ENCODE measurements around the gene POLE.

DNA sequence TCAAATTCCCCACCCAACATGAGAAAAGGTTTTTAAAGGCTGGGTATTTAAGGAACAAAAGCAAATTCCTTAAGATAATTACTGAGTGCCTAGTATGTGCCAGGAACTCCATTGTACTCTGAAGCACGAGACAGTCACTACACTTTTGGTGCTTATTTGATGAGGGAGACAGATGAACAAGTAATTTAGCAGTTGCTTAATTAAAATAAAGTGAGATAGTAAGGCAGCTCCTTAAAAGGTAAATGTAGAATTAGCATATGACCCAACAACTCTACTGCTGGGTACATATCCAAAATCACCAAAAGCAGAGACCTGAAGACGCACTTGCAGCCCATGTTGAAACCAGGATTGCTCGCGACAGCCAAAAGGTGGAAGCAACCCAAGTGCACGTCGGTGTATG is 21.3 kb downstream of the POLE start:
- TF ChIP-seq, protein P1, sequence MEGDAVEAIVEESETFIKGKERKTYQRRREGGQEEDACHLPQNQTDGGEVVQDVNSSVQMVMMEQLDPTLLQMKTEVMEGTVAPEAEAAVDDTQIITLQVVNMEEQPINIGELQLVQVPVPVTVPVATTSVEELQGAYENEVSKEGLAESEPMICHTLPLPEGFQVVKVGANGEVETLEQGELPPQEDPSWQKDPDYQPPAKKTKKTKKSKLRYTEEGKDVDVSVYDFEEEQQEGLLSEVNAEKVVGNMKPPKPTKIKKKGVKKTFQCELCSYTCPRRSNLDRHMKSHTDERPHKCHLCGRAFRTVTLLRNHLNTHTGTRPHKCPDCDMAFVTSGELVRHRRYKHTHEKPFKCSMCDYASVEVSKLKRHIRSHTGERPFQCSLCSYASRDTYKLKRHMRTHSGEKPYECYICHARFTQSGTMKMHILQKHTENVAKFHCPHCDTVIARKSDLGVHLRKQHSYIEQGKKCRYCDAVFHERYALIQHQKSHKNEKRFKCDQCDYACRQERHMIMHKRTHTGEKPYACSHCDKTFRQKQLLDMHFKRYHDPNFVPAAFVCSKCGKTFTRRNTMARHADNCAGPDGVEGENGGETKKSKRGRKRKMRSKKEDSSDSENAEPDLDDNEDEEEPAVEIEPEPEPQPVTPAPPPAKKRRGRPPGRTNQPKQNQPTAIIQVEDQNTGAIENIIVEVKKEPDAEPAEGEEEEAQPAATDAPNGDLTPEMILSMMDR (conservative IDR thresholded peaks at IDR 0.05 in 1 of 2, IDR thresholded peaks at IDR 0.05 in 1 of 2; ENCODE audit: low read depth in 1 of 2, low read length in 2 of 2): no peak
- no peak for TF ChIP-seq EZH2 (IDR thresholded peaks at IDR 0.05; ENCODE audit: low read length, missing control alignments)

Measured in fibroblast of lung (primary cell).